Liver (tissue), 3 donors: ENCODE results near the gene JCHAIN.

Source experiments
- CTCF ChIP-seq: fragments of 150-350 bp; IDR thresholded peaks from 2 replicates; pipeline ENCODE4 v1.5.1; 2017; ENCODE audit warnings: improper control_type of control experiment, low read depth, low read length; ENCODE audit not compliant: missing input control
- EGR1 ChIP-seq, 2 donors: IDR thresholded peaks; 2 replicates each; pipeline ENCODE4 v1.6.1; 2016 to 2018; ENCODE audit warnings: antibody characterized with exemption in 2 of 2, low read depth in 2 of 2
- GABPA ChIP-seq, 2 donors: IDR thresholded peaks in 1 of 2; conservative IDR thresholded peaks in 1 of 2; 2 replicates each; pipeline ENCODE4 v1.6.1; 2016; ENCODE audit warnings: antibody characterized with exemption in 2 of 2, mild to moderate bottlenecking in 1 of 2, moderate library complexity in 1 of 2
- JUND ChIP-seq, 2 donors: IDR thresholded peaks; 2 replicates each; pipeline ENCODE4 v1.6.1; 2016; ENCODE audit warnings: antibody characterized with exemption in 2 of 2
- RAD21 ChIP-seq, 2 donors: IDR thresholded peaks; 2 replicates each; pipeline ENCODE4 v1.6.1; 2016; ENCODE audit warnings: antibody characterized with exemption in 2 of 2, mild to moderate bottlenecking in 2 of 2
- REST ChIP-seq: IDR thresholded peaks from 2 replicates; pipeline ENCODE4 v1.6.1; 2016; ENCODE audit warnings: antibody characterized with exemption, mild to moderate bottlenecking
- RXRA ChIP-seq, 2 donors: IDR thresholded peaks; 2 replicates each; pipeline ENCODE4 v1.6.1; 2017 to 2018; ENCODE audit warnings: antibody characterized with exemption in 2 of 2, mild to moderate bottlenecking in 1 of 2
- ZBTB33 ChIP-seq: IDR thresholded peaks from 2 replicates; pipeline ENCODE4 v1.6.1; 2016; ENCODE audit warnings: antibody characterized with exemption
- donor health status: healthy.
- donor health status: healthy.

GRCh38 chr4:70700712-70701111 is 34.4 kb upstream of the JCHAIN start:
- TF ChIP-seq CTCF (no peak), REST (no peak), RAD21 (IDR thresholded peaks at IDR 0.05) (no peak), ZBTB33 (no peak), RXRA (IDR thresholded peaks at IDR 0.05) (no peak), JUND (IDR thresholded peaks at IDR 0.05) (no peak), GABPA (IDR thresholded peaks at IDR 0.05 in 1 of 2, conservative IDR thresholded peaks at IDR 0.05 in 1 of 2) (no peak), EGR1 (IDR thresholded peaks at IDR 0.05; ENCODE audit: low read depth in 2 of 2) (no peak)
